ENCODE data around the gene APOB. TPM values are rescaled to one million over a fixed set of nuclear protein-coding genes. Genes with fewer than 3 reads are reported as not detected.

Gene APOB
- total and polyA plus RNA-seq, 3 experiments from 2014 or later, result not detected

- H3K36me3 ChIP-seq (ENCODE audit: insufficient read depth, low read length), result no peaks in the 10 kb centered on the region
- H3K4me3 Mint-ChIP-seq, result peak overlapping the region in 5 of 7 donors; percentile 6 to 55 (median 22)
Observed at GRCh38 chr2:21042958-21043743, 722 bp downstream of the APOB start.

DNA sequence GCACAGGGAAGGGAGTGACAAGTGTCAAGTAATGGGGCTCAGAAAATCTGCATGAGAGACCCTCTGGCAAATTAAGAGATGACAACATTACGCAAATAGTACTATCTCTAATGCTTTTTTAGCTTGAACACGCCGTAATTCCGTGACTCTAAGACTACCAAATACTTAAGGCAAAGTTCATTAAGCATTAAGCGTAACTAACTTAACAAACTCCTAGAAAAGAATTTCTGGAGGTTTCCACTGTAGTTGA lies 1.2 kb downstream of the APOB start:
- H3K9me3 Mint-ChIP-seq, result no peaks in the 10 kb centered on the region
- peak overlapping the region in 1 of 7 donors; percentile 55 for H3K4me3 Mint-ChIP-seq
- Histone ChIP-seq H3K4me3 (ENCODE audit: low read length) (no peak overlapping the region), H3K4me1 (ENCODE audit: insufficient read depth, low read length) (no peaks in the 10 kb centered on the region), H3K9me3 (ENCODE audit: low read length) (no peaks in the 10 kb centered on the region), H3K36me3 (ENCODE audit: insufficient read depth, low read length) (no peaks in the 10 kb centered on the region), H3K27me3 (ENCODE audit: insufficient read depth, low read length, poor library complexity, severe bottlenecking) (no peaks in the 10 kb centered on the region), H3K27ac (ENCODE audit: low read depth, low read length) (no peak overlapping the region)
- peaks cover 12 to 34% of the 10 kb centered on the region in 2 donors for H3K27me3 Mint-ChIP-seq
- CTCF ChIA-PET, result interaction anchor here (0.9 to 1.9 kb wide), 2 partner anchors 12 to 17 kb away, joined by 3 to 8 read pairs; no protein-coding TSS in a partner anchor
- no peak for DNase-seq
- H3K27ac Mint-ChIP-seq, result no peak overlapping the region
- no peaks in the 10 kb centered on the region for H3K36me3 Mint-ChIP-seq
- POLR2A ChIA-PET, result no interaction called here
- peaks cover 3 to 6% (median 5%) of the 10 kb centered on the region in 3 donors for H3K4me1 Mint-ChIP-seq

More at GRCh38 chr2:21042958-21043743, 722 bp downstream of the APOB start:
- H3K27me3 Mint-ChIP-seq, result peaks cover 16 to 34% of the 10 kb centered on the region in 2 donors
- peaks cover 3 to 6% (median 5%) of the 10 kb centered on the region in 3 donors for H3K4me1 Mint-ChIP-seq
- ChIA-PET POLR2A (no interaction called here), CTCF (interaction anchor here (0.9 to 1.9 kb wide), 2 partner anchors 12 to 17 kb away, joined by 3 to 8 read pairs; no protein-coding TSS in a partner anchor)
- no peaks in the 10 kb centered on the region for H3K9me3 ChIP-seq (ENCODE audit: low read length)
- no peaks in the 10 kb centered on the region for H3K36me3 Mint-ChIP-seq
- no peak overlapping the region for H3K27ac ChIP-seq (ENCODE audit: low read depth, low read length)
- H3K27ac Mint-ChIP-seq, result peak overlapping the region in 1 of 8 donors; percentile 36
- H3K4me1 ChIP-seq (ENCODE audit: insufficient read depth, low read length), result no peaks in the 10 kb centered on the region
- no peak overlapping the region for H3K4me3 ChIP-seq (ENCODE audit: low read length)
- H3K27me3 ChIP-seq (ENCODE audit: insufficient read depth, low read length, poor library complexity, severe bottlenecking), result no peaks in the 10 kb centered on the region
- no peaks in the 10 kb centered on the region for H3K9me3 Mint-ChIP-seq
- peak; percentile 26 to 62 (median 32) for DNase-seq

- H3K27me3 ChIP-seq (ENCODE audit: insufficient read depth, low read length, poor library complexity, severe bottlenecking), result no peaks in the 10 kb centered on the region
- H3K9me3 Mint-ChIP-seq, result no peaks in the 10 kb centered on the region
- H3K36me3 Mint-ChIP-seq, result no peaks in the 10 kb centered on the region
- H3K27ac ChIP-seq (ENCODE audit: low read depth, low read length), result no peak overlapping the region
- ChIA-PET POLR2A (no interaction called here), CTCF (interaction anchor here (0.9 to 1.9 kb wide), 2 partner anchors 13 to 18 kb away, joined by 3 to 8 read pairs; no protein-coding TSS in a partner anchor)
- no peak for DNase-seq
- peaks cover 3 to 6% (median 5%) of the 10 kb centered on the region in 3 donors for H3K4me1 Mint-ChIP-seq
- peaks cover 12 to 34% of the 10 kb centered on the region in 2 donors for H3K27me3 Mint-ChIP-seq
- H3K4me3 ChIP-seq (ENCODE audit: low read length), result no peak overlapping the region
- H3K36me3 ChIP-seq (ENCODE audit: insufficient read depth, low read length), result no peaks in the 10 kb centered on the region
- no peak overlapping the region for H3K4me3 Mint-ChIP-seq
- no peak overlapping the region for H3K27ac Mint-ChIP-seq
- H3K9me3 ChIP-seq (ENCODE audit: low read length), result no peaks in the 10 kb centered on the region
- no peaks in the 10 kb centered on the region for H3K4me1 ChIP-seq (ENCODE audit: insufficient read depth, low read length)
Observed at GRCh38 chr2:21041943-21042707, 1.7 kb downstream of the APOB start.

GRCh38 chr2:21041462-21041861 lies 2.4 kb downstream of the APOB start:
- Histone ChIP-seq H3K36me3 (ENCODE audit: insufficient read depth, low read length) (no peaks in the 10 kb centered on the region), H3K4me1 (ENCODE audit: insufficient read depth, low read length) (no peaks in the 10 kb centered on the region), H3K27ac (ENCODE audit: low read depth, low read length) (no peak overlapping the region), H3K4me3 (ENCODE audit: low read length) (no peak overlapping the region), H3K9me3 (ENCODE audit: low read length) (no peaks in the 10 kb centered on the region), H3K27me3 (ENCODE audit: insufficient read depth, low read length, poor library complexity, severe bottlenecking) (no peaks in the 10 kb centered on the region)
- Mint-ChIP-seq H3K9me3 (no peaks in the 10 kb centered on the region), H3K27me3 (peaks cover 12 to 34% of the 10 kb centered on the region in 2 donors), H3K4me3 (no peak overlapping the region), H3K4me1 (peaks cover 3 to 6% (median 5%) of the 10 kb centered on the region in 3 donors), H3K36me3 (no peaks in the 10 kb centered on the region), H3K27ac (no peak overlapping the region)
- CTCF ChIA-PET, result interaction anchor here (1.9 kb wide), 1 partner anchor 13 kb away, joined by 8 read pairs; no protein-coding TSS in a partner anchor
- DNase-seq, result no peak
- POLR2A ChIA-PET, result no interaction called here

GRCh38 chr2:21040468-21041377 lies 3.1 kb downstream of the APOB start:
- Mint-ChIP-seq H3K27ac (no peak overlapping the region), H3K36me3 (no peaks in the 10 kb centered on the region), H3K9me3 (no peaks in the 10 kb centered on the region), H3K4me1 (peaks cover 3 to 6% (median 5%) of the 10 kb centered on the region in 3 donors), H3K27me3 (peaks cover 12 to 34% of the 10 kb centered on the region in 2 donors), H3K4me3 (no peak overlapping the region)
- Histone ChIP-seq H3K4me3 (ENCODE audit: low read length) (no peak overlapping the region), H3K9me3 (ENCODE audit: low read length) (no peaks in the 10 kb centered on the region), H3K36me3 (ENCODE audit: insufficient read depth, low read length) (no peaks in the 10 kb centered on the region), H3K27me3 (ENCODE audit: insufficient read depth, low read length, poor library complexity, severe bottlenecking) (no peaks in the 10 kb centered on the region), H3K4me1 (ENCODE audit: insufficient read depth, low read length) (no peaks in the 10 kb centered on the region), H3K27ac (ENCODE audit: low read depth, low read length) (no peak overlapping the region)
- ChIA-PET CTCF (no interaction called here), POLR2A (no interaction called here)
- DNase-seq, result no peak

- Histone ChIP-seq H3K9me3 (ENCODE audit: low read length) (no peaks in the 10 kb centered on the region), H3K27ac (ENCODE audit: low read depth, low read length) (no peak overlapping the region), H3K36me3 (ENCODE audit: insufficient read depth, low read length) (no peaks in the 10 kb centered on the region), H3K27me3 (ENCODE audit: insufficient read depth, low read length, poor library complexity, severe bottlenecking) (no peaks in the 10 kb centered on the region), H3K4me1 (ENCODE audit: insufficient read depth, low read length) (no peaks in the 10 kb centered on the region), H3K4me3 (ENCODE audit: low read length) (no peak overlapping the region)
- H3K27me3 Mint-ChIP-seq, result peaks cover 16 to 28% of the 10 kb centered on the region in 2 donors
- no peak overlapping the region for H3K27ac Mint-ChIP-seq
- no peak for DNase-seq
- H3K9me3 Mint-ChIP-seq, result no peaks in the 10 kb centered on the region
- ChIA-PET POLR2A (no interaction called here), CTCF (no interaction called here)
- H3K4me3 Mint-ChIP-seq, result no peak overlapping the region
- H3K4me1 Mint-ChIP-seq, result peaks cover 3 to 6% (median 5%) of the 10 kb centered on the region in 3 donors
- H3K36me3 Mint-ChIP-seq, result no peaks in the 10 kb centered on the region
Observed at GRCh38 chr2:21039979-21040467, 3.9 kb downstream of the APOB start.

DNA sequence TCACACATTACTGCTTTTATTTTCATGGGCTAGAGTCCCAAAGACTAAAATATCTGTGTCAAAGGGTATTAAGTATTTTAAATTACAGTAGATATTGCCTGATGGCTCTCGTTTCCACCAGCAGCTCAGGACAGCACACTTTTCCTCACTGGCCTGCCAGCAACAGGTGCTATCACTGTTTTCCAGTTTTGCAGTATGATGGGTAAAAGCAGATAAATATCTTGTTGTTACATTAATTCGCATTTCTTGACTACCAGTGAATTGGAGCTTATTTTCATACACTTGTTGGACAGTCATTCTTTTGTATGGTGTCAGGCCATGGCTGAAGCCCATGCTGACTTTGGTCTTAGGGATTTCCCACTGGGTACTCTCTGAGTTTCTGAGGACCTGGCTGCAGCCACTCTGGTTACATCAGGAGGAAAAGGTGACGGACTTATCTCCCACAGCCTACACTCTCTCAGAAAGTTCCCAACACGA lies 4.8 kb downstream of the APOB start:
- no peaks in the 10 kb centered on the region for H3K36me3 Mint-ChIP-seq
- no peak overlapping the region for H3K4me3 ChIP-seq (ENCODE audit: low read length)
- DNase-seq, result no peak
- peaks cover 3 to 6% (median 5%) of the 10 kb centered on the region in 3 donors for H3K4me1 Mint-ChIP-seq
- H3K9me3 Mint-ChIP-seq, result peaks cover 0 to 2% (median 0%) of the 10 kb centered on the region in 5 donors
- H3K4me1 ChIP-seq (ENCODE audit: insufficient read depth, low read length), result no peaks in the 10 kb centered on the region
- H3K27me3 ChIP-seq (ENCODE audit: insufficient read depth, low read length, poor library complexity, severe bottlenecking), result no peaks in the 10 kb centered on the region
- ChIA-PET POLR2A (no interaction called here), CTCF (no interaction called here)
- no peaks in the 10 kb centered on the region for H3K9me3 ChIP-seq (ENCODE audit: low read length)
- H3K4me3 Mint-ChIP-seq, result no peak overlapping the region
- no peaks in the 10 kb centered on the region for H3K36me3 ChIP-seq (ENCODE audit: insufficient read depth, low read length)
- peaks cover 16 to 20% of the 10 kb centered on the region in 2 donors for H3K27me3 Mint-ChIP-seq
- no peak overlapping the region for H3K27ac Mint-ChIP-seq
- no peak overlapping the region for H3K27ac ChIP-seq (ENCODE audit: low read depth, low read length)

Measured in CD8-positive, alpha-beta memory T cell (primary cell).